Hair follicle dermal papilla cell (primary cell): ENCODE results near the gene FXYD6. TPM values are rescaled to one million over a fixed set of nuclear protein-coding genes. Genes with fewer than 3 reads are reported as not detected.

ENCODE experiments used
- total RNA-seq: library from RNA; depleted of rRNA; stranded (reverse); fragments of >200 nt; gene quantifications from 2 replicates; pipeline ENCODE4 v1.2.3, GENCODE V29; 2012

Gene FXYD6
- total RNA-seq, result not detected in 2 replicates

GRCh38 chr11:117876341-117877119 lies at the start of gene FXYD6:
TSS of gene FXYD6 (minus strand) at chr11:117876658. CDS start at chr11:117842776, 33,882 bp downstream.

GRCh38 chr11:117824571-117825537 lies 51.6 kb downstream of the FXYD6 start, which contains the start of gene FXYD2:
TSS of gene FXYD2 (minus strand) at chr11:117824744. CDS start at chr11:117824678, 66 bp downstream.

GRCh38 chr11:117796872-117797529 lies 79.5 kb downstream of the FXYD6 start, which contains the start of gene DSCAML1:
TSS of gene DSCAML1 (minus strand) at chr11:117797216. CDS start at chr11:117797079, 137 bp downstream.

Other genes starting within 250 kb of the FXYD6 start
- gene DSCAML1, start 79.4 kb downstream of the FXYD6 start, total RNA-seq, result not detected in 2 replicates
- gene FXYD2, start 51.9 kb downstream of the FXYD6 start, total RNA-seq, result not detected in 2 replicates
- gene TMPRSS13, start 52.7 kb upstream of the FXYD6 start, total RNA-seq, result not detected in 2 replicates
- gene IL10RA, start 109.7 kb upstream of the FXYD6 start, total RNA-seq, result 0.16 TPM in 1 of 2 replicates, not detected in the other
- not detected in 2 replicates for gene TMPRSS4, start 200.4 kb upstream of the FXYD6 start, total RNA-seq
- not detected in 2 replicates for gene SMIM35, start 210.3 kb upstream of the FXYD6 start, total RNA-seq